Mesenchymal stem cell (in vitro differentiated cells and primary cell): ENCODE measurements around the gene GFPT1.

Source experiments
- DNase-seq: peaks from one replicate; pipeline ENCODE4 v3.0.0-alpha.2; 2013
- H2AFZ ChIP-seq: one replicate; pipeline ENCODE4 v1.6.1; 2013; ENCODE audit warnings: low read depth, mild to moderate bottlenecking, control low read depth, inconsistent platforms, low read length, moderate library complexity
- H2AK5ac ChIP-seq: 2 replicates; pipeline ENCODE4 v1.6.1; 2013; ENCODE audit warnings: low read length, moderate library complexity, mild to moderate bottlenecking, inconsistent platforms; ENCODE audit not compliant: severe bottlenecking
- H2BK120ac ChIP-seq: one replicate; pipeline ENCODE4 v1.6.1; 2013; ENCODE audit warnings: low read depth, mild to moderate bottlenecking, inconsistent platforms, low read length, moderate library complexity
- H2BK12ac ChIP-seq, 2 experiments: one replicate each; pipeline ENCODE4 v1.6.1; 2013; ENCODE audit warnings: inconsistent platforms in 2 of 2, low read length in 2 of 2, mild to moderate bottlenecking in 2 of 2, moderate library complexity in 2 of 2, control low read depth in 1 of 2
- H2BK15ac ChIP-seq: one replicate; pipeline ENCODE4 v1.6.1; 2013; ENCODE audit warnings: mild to moderate bottlenecking, low read depth, inconsistent platforms; ENCODE audit not compliant: poor library complexity, severe bottlenecking
- H2BK5ac ChIP-seq: 2 replicates; pipeline ENCODE4 v1.6.1; 2013; ENCODE audit warnings: low read depth, mild to moderate bottlenecking, low read length, control low read depth, inconsistent platforms; ENCODE audit not compliant: poor library complexity, severe bottlenecking
- H3K14ac ChIP-seq, 2 experiments: one replicate each; pipeline ENCODE4 v1.6.1; 2013; ENCODE audit warnings: inconsistent platforms in 2 of 2, low read length in 2 of 2, control low read depth in 1 of 2, mild to moderate bottlenecking in 1 of 2, moderate library complexity in 1 of 2
- H3K18ac ChIP-seq, 2 experiments: one replicate each; pipeline ENCODE4 v1.6.1; 2013; ENCODE audit warnings: inconsistent platforms in 2 of 2, low read length in 2 of 2, control low read depth in 1 of 2, low read depth in 1 of 2, mild to moderate bottlenecking in 1 of 2
- H3K23ac ChIP-seq, 2 experiments: one replicate each; pipeline ENCODE4 v1.6.1; 2013; ENCODE audit warnings: inconsistent platforms in 2 of 2, low read length in 2 of 2, mild to moderate bottlenecking in 2 of 2, moderate library complexity in 2 of 2, control low read depth in 1 of 2
- H3K27ac ChIP-seq: 2 replicates; pipeline ENCODE4 v1.5.1; 2013; ENCODE audit warnings: mild to moderate bottlenecking, moderate library complexity, low read length, control low read depth, inconsistent platforms; ENCODE audit not compliant: poor library complexity, severe bottlenecking
- H3K27me3 ChIP-seq, 2 experiments: 2 replicates each; pipeline versions ENCODE4 v1.6.1 to v1.7.0; 2013; ENCODE audit warnings: low read length in 2 of 2, mild to moderate bottlenecking in 2 of 2, moderate library complexity in 2 of 2, control low read depth in 1 of 2, inconsistent platforms in 1 of 2; ENCODE audit not compliant: control insufficient read depth in 1 of 2, insufficient read depth in 1 of 2
- H3K36me3 ChIP-seq, 2 experiments: 2 replicates each; pipeline versions ENCODE4 v1.6.1 to v1.7.0; 2013; ENCODE audit warnings: low read length in 2 of 2, control low read depth in 1 of 2, inconsistent platforms in 1 of 2, low read depth in 1 of 2, mild to moderate bottlenecking in 1 of 2; ENCODE audit not compliant: insufficient read depth in 2 of 2, control insufficient read depth in 1 of 2
- H3K4ac ChIP-seq, 2 experiments: one replicate each; pipeline ENCODE4 v1.6.1; 2013; ENCODE audit warnings: inconsistent platforms in 2 of 2, low read length in 2 of 2, mild to moderate bottlenecking in 2 of 2, moderate library complexity in 2 of 2, control low read depth in 1 of 2, low read depth in 1 of 2
- H3K4me1 ChIP-seq: 2 replicates; pipeline ENCODE4 v1.6.1; 2013; ENCODE audit warnings: low read depth, low read length, control low read depth; ENCODE audit not compliant: control insufficient read depth, insufficient read depth
- H3K4me2 ChIP-seq: 2 replicates; pipeline ENCODE4 v1.6.1; 2013; ENCODE audit warnings: low read length, mild to moderate bottlenecking, inconsistent platforms; ENCODE audit not compliant: poor library complexity, severe bottlenecking
- H3K4me3 ChIP-seq, 2 experiments: 2 replicates each; pipeline versions ENCODE4 v1.5.1 to v1.7.0; 2013; ENCODE audit warnings: low read length in 2 of 2, mild to moderate bottlenecking in 2 of 2, control low read depth in 1 of 2, low read depth in 1 of 2; ENCODE audit not compliant: insufficient read depth in 1 of 2
- H3K79me1 ChIP-seq: replicated peaks from 2 replicates; pipeline ENCODE4 v1.6.1; 2013; ENCODE audit warnings: mild to moderate bottlenecking, control low read depth, low read length, inconsistent platforms; ENCODE audit not compliant: poor library complexity, severe bottlenecking
- H3K9ac ChIP-seq: 2 replicates; pipeline ENCODE4 v1.7.0; 2013; ENCODE audit warnings: mild to moderate bottlenecking, low read length, moderate library complexity
- H3K9me3 ChIP-seq: 2 replicates; pipeline ENCODE4 v1.7.0; 2013; ENCODE audit warnings: mild to moderate bottlenecking, low read length; ENCODE audit not compliant: control insufficient read depth
- H4K8ac ChIP-seq: one replicate; pipeline ENCODE4 v1.6.1; 2013; ENCODE audit warnings: inconsistent platforms, mild to moderate bottlenecking, low read length, moderate library complexity
- H4K91ac ChIP-seq: one replicate; pipeline ENCODE4 v1.6.1; 2013; ENCODE audit warnings: mild to moderate bottlenecking, low read length, inconsistent platforms
- WGBS: methylation state at CpG from one replicate; pipeline ENCODE4 v1.1.7; 2013; ENCODE audit warnings: mixed read lengths; 5-methylcytosine and 5-hydroxymethylcytosine counted together

The GFPT1 gene

GRCh38 chr2:69309351-69310110 is 77.5 kb downstream of the GFPT1 start:
- Histone ChIP-seq H3K27ac (no peak overlapping the region), H4K91ac (peak overlapping the region; percentile 22), H2BK120ac (peak overlapping the region; percentile 27), H2BK15ac (no peak overlapping the region), H4K8ac (peak overlapping the region; percentile 59), H3K27me3 (no peaks in the 10 kb centered on the region), H3K9me3 (peaks cover 4% of the 10 kb centered on the region), H3K4me3 (no peak overlapping the region), H2BK12ac (peak overlapping the region in 1 of 2 experiments; percentile 81), H2AFZ (no peak overlapping the region), H2BK5ac (no peak overlapping the region), H3K14ac (no peak overlapping the region), H3K4me1 (peaks cover 27% of the 10 kb centered on the region), H3K23ac (peak overlapping the region in 1 of 2 experiments; percentile 19), H3K4ac (peak overlapping the region; percentile 46 to 60), H2AK5ac (no peak overlapping the region), H3K9ac (peak overlapping the region; percentile 85), H3K36me3 (peaks cover 6 to 11% of the 10 kb centered on the region in 2 experiments), H3K4me2 (no peak overlapping the region), H3K79me1 (no peaks in the 10 kb centered on the region), H3K18ac (peak overlapping the region in 1 of 2 experiments; percentile 66)
- peak; percentile 79 for DNase-seq
- WGBS: 67% methylated on average over 9 of the region's 9 CpGs

- H3K9me3 ChIP-seq: peaks cover 11% of the 10 kb centered on the region
- H2BK15ac ChIP-seq: peak overlapping the region; percentile 33
- no peaks in the 10 kb centered on the region for H3K79me1 ChIP-seq
- no peak overlapping the region for H3K27ac ChIP-seq
- no peak overlapping the region for H3K23ac ChIP-seq
- no peak for DNase-seq
- no peaks in the 10 kb centered on the region for H3K27me3 ChIP-seq
- H3K18ac ChIP-seq: peak overlapping the region in 1 of 2 experiments; percentile 26
- peaks cover 27% of the 10 kb centered on the region for H3K4me1 ChIP-seq
- 95% methylated on average over 8 of the region's 8 CpGs for WGBS
- peak overlapping the region; percentile 22 for H4K91ac ChIP-seq
- H3K4me3 ChIP-seq: no peak overlapping the region
- peak overlapping the region in 1 of 2 experiments; percentile 15 for H3K4ac ChIP-seq
- no peak overlapping the region for H2AFZ ChIP-seq
- no peak overlapping the region for H3K14ac ChIP-seq
- H2BK5ac ChIP-seq: no peak overlapping the region
- H2AK5ac ChIP-seq: no peak overlapping the region
- peak overlapping the region; percentile 40 for H4K8ac ChIP-seq
- no peak overlapping the region for H3K4me2 ChIP-seq
- H2BK120ac ChIP-seq: peak overlapping the region; percentile 64
- no peak overlapping the region for H3K9ac ChIP-seq
- H2BK12ac ChIP-seq: peak overlapping the region; percentile 6 to 23
- peaks cover 6 to 8% of the 10 kb centered on the region in 2 experiments for H3K36me3 ChIP-seq
Observed at GRCh38 chr2:69308338-69308737, 78.7 kb downstream of the GFPT1 start.

- no peak overlapping the region for H2BK5ac ChIP-seq
- H3K18ac ChIP-seq: peak overlapping the region; percentile 58 to 63
- H4K8ac ChIP-seq: peak overlapping the region; percentile 62
- H4K91ac ChIP-seq: peak overlapping the region; percentile 77
- H2AK5ac ChIP-seq: peak overlapping the region; percentile 30
- no peak overlapping the region for H3K23ac ChIP-seq
- peak overlapping the region; percentile 90 for H3K9ac ChIP-seq
- no peak for DNase-seq
- H3K27ac ChIP-seq: no peak overlapping the region
- no peak overlapping the region for H3K14ac ChIP-seq
- H2BK12ac ChIP-seq: peak overlapping the region; percentile 50 to 79
- WGBS: 37% methylated on average over 17 of the region's 17 CpGs
- peak overlapping the region in 1 of 2 experiments; percentile 83 for H3K4me3 ChIP-seq
- H3K4ac ChIP-seq: peak overlapping the region; percentile 39 to 81
- H3K79me1 ChIP-seq: no peaks in the 10 kb centered on the region
- H3K9me3 ChIP-seq: peaks cover 8% of the 10 kb centered on the region
- H2AFZ ChIP-seq: no peak overlapping the region
- no peak overlapping the region for H2BK15ac ChIP-seq
- H3K4me1 ChIP-seq: peaks cover 27% of the 10 kb centered on the region
- peaks cover 3 to 8% of the 10 kb centered on the region in 2 experiments for H3K36me3 ChIP-seq
- peak overlapping the region; percentile 64 for H2BK120ac ChIP-seq
- no peaks in the 10 kb centered on the region for H3K27me3 ChIP-seq
- peak overlapping the region; percentile 97 for H3K4me2 ChIP-seq
Observed at GRCh38 chr2:69307579-69308064, 79.4 kb downstream of the GFPT1 start.

- H3K27me3 ChIP-seq: no peaks in the 10 kb centered on the region
- H3K79me1 ChIP-seq: no peaks in the 10 kb centered on the region
- no peak overlapping the region for H3K27ac ChIP-seq
- peak overlapping the region; percentile 64 to 83 for H3K4me3 ChIP-seq
- peak overlapping the region; percentile 78 to 86 for H3K18ac ChIP-seq
- H3K4me2 ChIP-seq: peak overlapping the region; percentile 97
- H2BK15ac ChIP-seq: peak overlapping the region; percentile 91
- peak overlapping the region; percentile 2 to 69 for H2BK12ac ChIP-seq
- H3K4ac ChIP-seq: peak overlapping the region; percentile 93 to 99
- H2AK5ac ChIP-seq: no peak overlapping the region
- H4K91ac ChIP-seq: peak overlapping the region; percentile 90
- peak overlapping the region in 1 of 2 experiments; percentile 9 for H3K23ac ChIP-seq
- peak overlapping the region; percentile 90 for H3K9ac ChIP-seq
- no peak overlapping the region for H2BK5ac ChIP-seq
- H3K36me3 ChIP-seq: peaks cover 0 to 8% of the 10 kb centered on the region in 2 experiments
- peak; percentile 86 for DNase-seq
- peak overlapping the region in 1 of 2 experiments; percentile 44 for H3K14ac ChIP-seq
- H4K8ac ChIP-seq: peak overlapping the region; percentile 100
- peak overlapping the region; percentile 100 for H2BK120ac ChIP-seq
- H3K4me1 ChIP-seq: peaks cover 27% of the 10 kb centered on the region
- peaks cover 7% of the 10 kb centered on the region for H3K9me3 ChIP-seq
- peak overlapping the region; percentile 76 for H2AFZ ChIP-seq
- 1% methylated on average over 41 of the region's 61 CpGs for WGBS
Observed at GRCh38 chr2:69306822-69307578, 80.0 kb downstream of the GFPT1 start.
